NCI-H1417 treated with DMSO at 0.1 percent for 48 hours (cell line): ENCODE measurements around the gene OTC.

Experiments used
- DNase-seq: peaks from one replicate; lab custom pipeline; 2025; lab: John Stamatoyannopoulos, UW

The OTC gene

DNA sequence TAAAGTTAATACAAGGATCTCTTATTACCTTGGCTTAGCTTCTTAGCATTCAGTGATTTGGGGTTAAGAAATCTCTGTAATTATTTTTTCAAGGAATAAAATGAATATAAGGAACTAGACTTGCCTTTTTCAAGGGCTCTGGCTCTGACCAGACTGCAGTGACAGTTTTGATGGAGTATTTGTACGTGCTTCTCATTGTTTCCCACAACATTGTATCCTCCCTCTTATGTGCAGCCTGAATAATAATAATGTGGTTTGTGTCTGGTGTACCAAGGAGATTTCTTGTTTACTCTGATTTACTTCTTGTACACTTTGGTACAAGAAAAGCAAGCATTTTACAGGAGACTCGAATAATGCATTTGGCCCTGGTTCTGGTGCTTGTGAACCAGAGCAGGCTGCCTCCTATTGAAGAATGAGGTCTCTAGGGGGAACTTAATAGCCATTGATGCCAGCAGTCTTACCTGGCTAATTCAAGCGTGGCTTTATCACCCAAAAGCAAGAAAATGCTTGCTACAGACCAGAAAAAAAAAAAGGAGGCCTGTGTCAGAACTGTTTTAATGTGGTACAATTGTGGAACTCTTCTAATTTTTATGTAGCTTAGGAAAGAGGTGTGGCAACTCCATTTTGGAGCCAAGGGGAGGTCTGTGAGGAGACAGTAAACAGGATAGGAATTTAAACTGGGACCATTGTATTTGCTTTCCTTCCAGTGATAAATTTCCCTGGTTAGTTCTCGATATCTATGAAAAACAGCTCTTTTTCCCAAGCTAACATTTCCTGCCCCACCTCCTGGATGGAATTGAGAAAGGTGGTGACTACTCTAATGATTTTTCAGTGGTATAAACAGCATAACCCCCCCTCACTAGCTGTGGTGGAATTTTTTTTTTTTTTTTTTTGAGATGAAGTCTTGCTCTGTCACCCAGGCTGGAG lies 5.6 kb downstream of the OTC start:
- DNase-seq = no peak

DNA sequence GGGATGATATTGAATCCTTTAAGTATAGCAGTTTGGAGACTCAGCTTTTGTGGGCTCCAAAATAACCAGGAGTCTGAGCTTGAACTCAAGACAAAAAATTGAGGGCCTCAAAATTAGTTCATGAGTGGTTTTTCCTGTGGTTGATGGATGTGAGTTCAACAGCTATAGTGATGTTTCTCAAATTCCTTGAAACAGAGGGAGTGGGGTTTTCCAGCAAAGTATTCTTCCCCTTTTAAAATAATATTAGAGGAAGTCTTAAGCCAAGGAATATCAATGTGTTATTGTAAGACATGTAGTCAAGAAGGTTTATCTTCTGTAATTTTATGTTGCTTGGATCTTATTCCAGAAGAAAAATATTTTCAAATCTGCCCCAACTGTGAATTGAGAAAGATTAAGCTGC lies 10.6 kb downstream of the OTC start:
- no peak for DNase-seq

DNA sequence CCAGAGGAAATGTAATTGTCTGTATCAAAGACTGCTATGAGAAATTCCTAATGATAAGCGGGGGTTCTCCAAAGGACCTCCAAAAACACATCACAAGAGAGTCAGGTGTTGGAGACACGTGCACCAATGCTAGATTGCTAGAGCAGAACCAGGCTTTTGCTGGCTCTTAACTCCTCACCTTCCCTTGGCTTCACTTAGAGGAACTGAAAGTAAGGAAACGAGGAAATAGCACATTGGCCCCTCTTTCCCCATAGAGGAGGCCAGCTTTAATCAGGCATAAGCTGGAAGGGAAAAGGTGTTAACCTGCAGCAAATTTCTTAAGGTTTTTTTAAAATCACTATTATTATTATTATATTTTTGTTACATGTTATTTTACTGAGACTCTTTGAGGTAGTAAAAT lies 13.6 kb downstream of the OTC start:
- DNase-seq = no peak

DNA sequence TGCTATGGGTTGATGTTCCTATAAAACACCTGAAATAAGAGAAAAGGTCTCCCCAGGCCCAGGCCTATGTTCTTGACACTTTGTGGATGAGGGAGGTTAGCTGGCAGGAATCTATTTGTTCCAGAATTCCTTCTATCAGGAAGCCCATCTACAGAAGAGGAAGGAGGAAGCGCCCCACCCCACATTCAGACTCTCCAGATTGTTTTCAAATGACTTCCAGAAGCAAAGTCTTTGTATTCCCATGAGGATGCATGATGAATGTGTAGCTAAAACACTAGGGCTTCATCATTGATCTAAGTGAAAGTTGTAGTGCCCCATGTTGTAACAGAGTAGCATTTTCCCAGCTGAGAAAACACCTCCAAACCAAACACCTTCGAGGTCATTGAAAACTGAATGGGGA lies 16.4 kb downstream of the OTC start:
- DNase-seq = no peak

GRCh38 chrX:38371641-38372040 lies 19.2 kb downstream of the OTC start:
- no peak for DNase-seq

- DNase-seq = no peak
Observed at GRCh38 chrX:38374431-38374830, 22.0 kb downstream of the OTC start.

GRCh38 chrX:38375891-38376290 lies 23.5 kb downstream of the OTC start:
- no peak for DNase-seq

GRCh38 chrX:38376747-38377146 lies 24.3 kb downstream of the OTC start:
- DNase-seq = no peak

DNA sequence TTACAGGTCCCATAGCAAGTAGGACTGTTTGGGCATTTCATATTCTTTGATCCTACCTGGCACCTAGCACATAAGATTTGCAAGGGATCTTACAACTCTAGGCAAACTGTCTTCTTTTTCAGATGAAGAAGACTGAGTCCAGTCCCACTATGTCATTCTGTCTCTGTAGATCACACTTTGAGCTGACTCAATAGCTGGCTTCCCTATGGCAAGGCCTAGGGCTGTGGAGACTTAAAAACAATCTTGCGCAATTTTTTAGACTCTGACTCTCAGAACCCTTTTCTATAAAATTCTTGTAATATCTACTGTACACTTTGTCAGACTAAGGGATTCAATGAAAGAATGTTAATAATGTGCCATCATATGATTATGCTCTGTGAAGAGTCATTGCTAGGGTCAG lies 26.7 kb downstream of the OTC start:
- DNase-seq = no peak

GRCh38 chrX:38382663-38383062 lies 30.3 kb downstream of the OTC start:
- DNase-seq = no peak

- DNase-seq = no peak
Observed at GRCh38 chrX:38400389-38400910, 48.0 kb downstream of the OTC start.

- DNase-seq = no peak
Observed at GRCh38 chrX:38402118-38402517, 49.7 kb downstream of the OTC start.

- DNase-seq = no peak
Observed at GRCh38 chrX:38403834-38404233, 51.4 kb downstream of the OTC start.

DNA sequence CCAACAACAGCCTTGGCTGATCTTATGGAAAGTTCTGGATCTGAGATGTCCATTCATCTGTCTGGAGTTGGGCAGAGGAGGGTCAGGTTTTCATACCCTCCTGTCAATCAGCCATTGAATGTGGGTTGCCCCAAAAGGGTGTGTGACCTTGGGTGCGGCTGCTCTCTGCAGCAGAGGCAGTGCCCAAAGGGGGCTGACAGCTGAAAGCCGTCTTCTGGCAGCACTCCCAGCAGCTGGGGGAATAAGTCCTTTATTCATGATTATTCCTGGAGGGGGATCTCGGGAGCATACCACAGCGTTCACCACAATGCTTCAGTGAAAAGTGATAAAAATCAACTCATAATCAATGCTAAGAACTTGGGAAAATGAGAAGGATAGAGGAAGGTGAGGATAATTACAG lies 54.7 kb downstream of the OTC start:
- no peak for DNase-seq

- DNase-seq = no peak
Observed at GRCh38 chrX:38409289-38409688, 56.9 kb downstream of the OTC start.

GRCh38 chrX:38426785-38427184 lies 74.4 kb downstream of the OTC start:
- DNase-seq = no peak

DNA sequence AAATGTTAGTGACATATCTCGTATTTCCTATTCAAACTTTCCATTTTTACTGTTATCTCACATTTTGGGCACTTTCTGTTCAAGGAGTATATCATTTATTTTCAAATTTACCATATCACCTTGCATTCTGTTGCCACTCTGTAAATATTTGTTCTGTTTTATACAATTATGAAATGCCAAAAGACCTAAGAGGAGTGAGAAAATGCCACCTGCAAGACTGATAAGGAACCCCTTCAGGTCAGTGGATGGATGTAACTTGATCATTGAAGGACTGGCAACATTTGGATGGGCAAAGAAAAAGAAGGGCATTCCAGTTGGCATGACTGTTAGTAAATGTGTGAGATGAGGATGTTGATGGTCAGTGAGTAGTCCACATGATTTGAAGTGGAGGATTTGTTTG lies 79.1 kb downstream of the OTC start:
- DNase-seq = no peak

DNA sequence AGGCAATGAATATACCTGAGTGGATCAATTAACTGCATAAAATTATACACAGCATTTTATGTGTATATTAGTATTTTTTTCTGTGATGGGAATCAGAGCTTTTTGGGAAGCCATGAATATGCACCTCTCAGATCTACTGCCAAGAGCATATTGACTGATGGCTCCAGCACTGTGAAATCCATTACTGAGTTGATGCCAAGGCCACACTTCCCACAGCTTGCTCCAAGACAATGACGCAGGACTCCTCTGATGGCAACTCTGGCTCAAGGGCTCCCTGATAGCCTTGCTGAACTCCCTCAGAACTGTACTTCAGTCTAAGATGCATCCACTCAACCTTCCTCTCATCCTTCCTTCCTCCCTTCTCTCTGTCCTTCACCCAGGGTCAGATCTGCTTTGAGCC lies 82.7 kb downstream of the OTC start:
- no peak for DNase-seq

GRCh38 chrX:38437093-38437492 lies 84.7 kb downstream of the OTC start:
- no peak for DNase-seq

DNA sequence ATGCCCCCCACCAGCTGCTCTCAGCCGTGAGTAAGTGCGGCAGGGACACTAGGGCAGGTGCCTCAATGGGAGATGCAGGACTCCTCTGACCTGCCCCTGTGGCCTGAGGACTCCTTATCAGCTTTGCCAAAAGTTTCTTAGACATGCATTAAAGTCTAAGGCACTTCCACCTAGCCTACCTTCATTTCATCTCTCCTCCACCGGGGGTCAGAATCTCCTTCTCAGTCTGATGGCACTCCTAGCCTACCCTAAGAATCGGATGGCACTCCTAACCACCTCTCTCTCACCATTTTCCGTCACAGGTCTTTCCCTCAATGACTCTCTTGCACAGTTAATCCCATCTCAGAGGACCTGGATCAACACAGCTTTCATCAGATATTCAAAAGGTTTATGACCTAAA lies 85.9 kb downstream of the OTC start:
- DNase-seq = no peak

DNA sequence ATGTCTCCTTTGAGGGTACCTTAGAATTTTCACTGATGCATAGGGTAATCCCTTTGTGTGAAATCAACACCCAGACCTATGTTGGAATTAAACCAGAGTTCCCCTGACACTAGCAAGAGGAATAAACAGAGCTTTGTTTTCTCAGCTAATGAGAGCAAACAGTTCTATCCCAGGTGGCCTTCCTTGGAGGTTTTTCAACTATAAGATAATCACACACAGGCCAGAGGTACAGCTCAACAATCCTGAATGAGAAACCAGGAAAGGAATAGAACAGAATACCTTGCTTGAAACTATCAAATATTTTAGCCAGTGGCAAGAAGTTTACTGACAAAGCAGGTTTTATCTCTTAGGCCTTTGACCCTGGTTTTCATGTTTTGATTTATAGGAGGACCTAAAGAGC lies 100.2 kb downstream of the OTC start:
- DNase-seq = peak; percentile 20

- DNase-seq = no peak
Observed at GRCh38 chrX:38458071-38458470, 105.7 kb downstream of the OTC start.

- no peak for DNase-seq
Observed at GRCh38 chrX:38462257-38462656, 109.9 kb downstream of the OTC start.

DNA sequence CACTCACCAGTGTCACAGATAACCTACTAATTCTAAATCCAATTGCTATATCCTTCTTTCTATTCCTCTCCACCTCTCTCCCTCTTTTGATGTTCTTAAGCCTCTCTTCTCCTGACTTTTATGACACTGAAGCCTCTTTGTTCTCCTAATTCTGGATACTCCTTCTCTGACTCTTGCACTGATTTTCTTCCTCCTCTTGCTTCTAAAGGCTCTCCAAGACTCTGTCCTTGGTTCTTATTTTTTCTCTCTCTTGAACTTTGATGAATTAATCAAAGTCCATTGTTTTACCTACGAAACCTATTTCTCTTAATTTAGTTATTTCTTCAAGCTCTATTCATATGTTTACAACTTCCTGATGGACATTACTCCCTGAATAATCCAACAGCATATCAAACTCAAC lies 113.3 kb downstream of the OTC start:
- no peak for DNase-seq
